AG04449 (cell line): Measurements from ENCODE around the gene CADPS.

Source experiments
- CTCF ChIA-PET: fragments of 350-600 bp; formaldehyde crosslinking; extraction: SDS; loops from one replicate; lab custom pipeline; 2021; ENCODE audit warnings: antibody characterized with exemption; lab: Yijun Ruan, JAX
- POLR2A ChIA-PET: fragments of 400-600, 350-600 bp; formaldehyde crosslinking; extraction: SDS; loops from one replicate; lab custom pipeline; 2020; ENCODE audit warnings: antibody characterized with exemption, inconsistent platforms; lab: Yijun Ruan, JAX
- DNase-seq: peaks from one replicate; pipeline ENCODE4 v3.0.0-alpha.2; 2010; ENCODE audit warnings: low read depth, low spot score
- H3K4me3 ChIP-seq: 2 replicates; pipeline ENCODE4 v1.5.1; 2011; ENCODE audit warnings: low read depth, mild to moderate bottlenecking, control low read depth, low read length
- TF ChIP-seq, protein P1 (sequence below): IDR thresholded peaks from one replicate; pipeline ENCODE4 v1.5.1; 2011; ENCODE audit warnings: mild to moderate bottlenecking, moderate library complexity, low read length, control low read depth, inconsistent platforms; ENCODE audit not compliant: insufficient read depth; ENCODE audit errors: missing control alignments

CADPS gene

DNA sequence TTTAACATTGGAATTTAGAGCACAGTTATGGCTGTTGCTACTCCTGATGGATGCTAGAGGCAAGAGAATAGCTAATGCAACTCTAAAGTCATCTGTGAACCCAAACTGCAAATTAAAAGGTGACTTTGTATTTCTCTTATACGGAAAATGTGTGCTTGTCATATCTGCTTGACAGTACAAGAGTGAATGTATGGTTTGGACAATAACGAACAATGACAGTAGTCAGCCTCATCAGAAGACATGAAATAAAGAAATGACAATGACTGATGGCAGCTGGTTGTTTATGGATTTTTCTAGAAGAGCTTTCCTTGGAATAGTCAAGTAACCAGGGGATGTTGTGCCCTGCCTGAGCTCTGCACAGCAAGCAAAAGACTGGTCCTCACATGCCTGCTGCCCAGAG is 333.0 kb downstream of the CADPS start:
- ChIA-PET CTCF (no interaction called here), POLR2A (no interaction called here)
- TF ChIP-seq, protein P1, sequence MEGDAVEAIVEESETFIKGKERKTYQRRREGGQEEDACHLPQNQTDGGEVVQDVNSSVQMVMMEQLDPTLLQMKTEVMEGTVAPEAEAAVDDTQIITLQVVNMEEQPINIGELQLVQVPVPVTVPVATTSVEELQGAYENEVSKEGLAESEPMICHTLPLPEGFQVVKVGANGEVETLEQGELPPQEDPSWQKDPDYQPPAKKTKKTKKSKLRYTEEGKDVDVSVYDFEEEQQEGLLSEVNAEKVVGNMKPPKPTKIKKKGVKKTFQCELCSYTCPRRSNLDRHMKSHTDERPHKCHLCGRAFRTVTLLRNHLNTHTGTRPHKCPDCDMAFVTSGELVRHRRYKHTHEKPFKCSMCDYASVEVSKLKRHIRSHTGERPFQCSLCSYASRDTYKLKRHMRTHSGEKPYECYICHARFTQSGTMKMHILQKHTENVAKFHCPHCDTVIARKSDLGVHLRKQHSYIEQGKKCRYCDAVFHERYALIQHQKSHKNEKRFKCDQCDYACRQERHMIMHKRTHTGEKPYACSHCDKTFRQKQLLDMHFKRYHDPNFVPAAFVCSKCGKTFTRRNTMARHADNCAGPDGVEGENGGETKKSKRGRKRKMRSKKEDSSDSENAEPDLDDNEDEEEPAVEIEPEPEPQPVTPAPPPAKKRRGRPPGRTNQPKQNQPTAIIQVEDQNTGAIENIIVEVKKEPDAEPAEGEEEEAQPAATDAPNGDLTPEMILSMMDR = no peak
- DNase-seq = no peak
- H3K4me3 ChIP-seq = no peak overlapping the region

DNA sequence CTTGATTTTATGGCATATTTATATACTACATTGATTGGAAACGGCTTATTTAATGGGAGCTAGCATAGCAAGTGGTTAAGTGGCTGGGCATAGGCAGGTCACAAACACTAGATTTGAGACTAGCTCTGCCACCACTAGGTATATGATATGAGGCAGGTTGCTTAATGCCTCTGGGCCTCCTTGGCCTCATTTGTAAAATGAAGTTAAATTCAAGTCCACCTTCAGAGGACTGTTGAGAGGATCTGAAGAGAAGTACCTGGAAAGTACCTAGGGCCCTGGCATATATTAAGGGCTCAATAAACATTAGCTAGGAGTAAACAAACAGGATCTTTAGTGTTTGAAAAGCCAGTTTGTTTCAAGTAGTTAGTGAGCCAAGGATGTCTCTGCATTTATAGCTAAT is 335.5 kb downstream of the CADPS start:
- ChIA-PET POLR2A (no interaction called here), CTCF (no interaction called here)
- no peak overlapping the region for H3K4me3 ChIP-seq
- TF ChIP-seq, protein P1 = no peak
- DNase-seq = no peak

DNA sequence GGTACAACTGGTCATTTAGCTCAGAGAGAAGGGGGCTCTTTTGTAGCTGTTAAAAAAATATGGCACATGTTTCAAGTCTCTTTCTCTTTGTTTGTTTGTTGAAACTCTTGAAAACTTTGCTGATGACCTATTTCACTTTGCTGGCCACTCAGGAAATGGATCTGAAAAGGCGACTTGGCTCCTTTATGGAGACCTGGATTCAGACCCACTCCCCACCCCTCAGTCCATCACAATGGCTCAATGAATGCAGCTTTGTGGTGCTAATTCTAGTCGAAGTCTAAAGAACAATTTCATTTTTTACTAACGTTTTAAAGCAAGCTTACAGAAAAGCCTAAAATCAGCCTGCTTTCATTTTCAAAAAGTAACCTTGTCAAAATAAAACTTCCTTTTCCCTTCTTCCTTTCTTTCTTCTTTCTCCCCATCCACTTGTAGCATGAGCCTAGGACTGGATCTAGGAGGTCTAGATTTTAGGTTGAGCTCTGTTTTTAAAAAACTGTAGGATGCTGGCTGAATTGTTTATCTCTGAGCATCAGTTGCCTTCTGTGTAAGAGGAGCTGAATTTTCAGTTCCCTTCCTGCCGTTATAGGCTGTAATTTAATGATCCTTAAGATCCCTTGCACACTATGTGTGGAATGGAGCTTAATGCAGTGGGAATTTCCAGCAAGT is 336.4 kb downstream of the CADPS start:
- POLR2A ChIA-PET = interaction anchor here (0.6 kb wide), 1 partner anchor 23 kb away, joined by 3 read pairs; no protein-coding TSS in a partner anchor
- TF ChIP-seq, protein P1 = no peak
- H3K4me3 ChIP-seq = no peak overlapping the region
- no peak for DNase-seq
- CTCF ChIA-PET = interaction anchor here (0.9 kb wide), 2 partner anchors 17 to 23 kb away, joined by 3 to 4 read pairs; no protein-coding TSS in a partner anchor

DNA sequence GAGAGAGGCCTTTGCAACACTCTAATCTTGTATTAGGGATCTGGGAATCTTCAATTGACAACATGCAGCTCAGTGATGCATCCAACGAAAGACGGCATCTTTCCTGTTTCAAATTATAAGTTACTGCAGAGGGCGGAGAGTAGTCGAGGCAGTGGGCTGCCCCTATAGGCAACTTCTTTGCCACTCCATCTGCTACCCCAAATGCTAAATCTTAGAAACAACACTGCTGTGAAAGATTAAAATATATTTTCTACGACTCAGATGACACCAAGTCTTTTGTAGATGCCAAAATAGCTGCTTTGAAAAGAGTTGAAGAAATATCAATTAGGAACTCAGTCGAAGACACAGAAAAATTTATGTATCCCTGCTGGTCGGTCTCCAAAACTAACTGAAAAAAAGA is 340.9 kb downstream of the CADPS start:
- CTCF ChIA-PET = no interaction called here
- no peak overlapping the region for H3K4me3 ChIP-seq
- DNase-seq = no peak
- POLR2A ChIA-PET = no interaction called here
- TF ChIP-seq, protein P1 = no peak

DNA sequence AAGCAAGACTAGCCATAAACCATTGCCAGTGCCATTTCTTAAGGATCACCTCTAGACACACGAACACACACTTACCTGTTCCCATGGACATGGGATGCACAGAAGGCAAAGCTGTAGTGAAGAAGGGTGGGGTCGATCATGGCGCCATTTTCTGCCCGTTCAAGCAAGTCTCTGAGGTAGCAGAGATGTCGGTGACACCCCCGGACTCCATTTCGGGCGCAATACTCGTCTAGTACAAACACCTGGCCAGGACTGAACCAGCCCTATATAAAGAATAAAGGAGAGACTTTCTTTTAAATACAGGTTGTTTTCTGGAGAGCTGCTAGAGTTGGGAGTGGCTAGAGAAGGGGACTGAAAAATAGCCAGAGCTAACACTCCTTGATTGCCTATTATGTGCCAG is 342.4 kb downstream of the CADPS start:
- TF ChIP-seq, protein P1 = no peak
- ChIA-PET CTCF (no interaction called here), POLR2A (no interaction called here)
- no peak overlapping the region for H3K4me3 ChIP-seq
- no peak for DNase-seq

DNA sequence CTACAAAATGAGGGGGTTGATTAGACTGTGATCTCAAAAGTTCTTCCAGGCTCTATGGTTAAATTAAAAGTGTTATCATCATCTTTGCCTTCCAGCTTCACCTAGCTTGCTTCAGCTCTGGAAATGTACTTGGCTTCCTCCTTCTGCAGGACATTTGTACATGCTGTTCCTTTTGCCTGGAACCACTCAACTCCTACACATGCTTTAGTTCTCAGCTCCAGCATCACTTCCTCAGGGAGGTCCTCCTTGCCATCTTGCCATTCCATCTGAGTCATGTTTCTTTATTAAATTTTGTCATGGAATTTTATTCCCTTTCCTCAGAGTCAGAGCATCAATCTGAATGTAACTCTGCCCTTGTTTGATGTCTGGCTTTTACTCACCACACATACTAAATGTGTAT is 343.2 kb downstream of the CADPS start:
- DNase-seq = no peak
- POLR2A ChIA-PET = no interaction called here
- TF ChIP-seq, protein P1 = no peak
- no peak overlapping the region for H3K4me3 ChIP-seq
- CTCF ChIA-PET = no interaction called here
